ENCODE results near the gene PDE8A.
A peak's percentile ranks its signal among the peaks of the same experiment; 100 is the strongest.
"Not testable (repeated sequence)": the region's sequence is repeated elsewhere in the genome, so short reads cannot be mapped to it uniquely, and the experiment has no call there.

The PDE8A gene

DNA sequence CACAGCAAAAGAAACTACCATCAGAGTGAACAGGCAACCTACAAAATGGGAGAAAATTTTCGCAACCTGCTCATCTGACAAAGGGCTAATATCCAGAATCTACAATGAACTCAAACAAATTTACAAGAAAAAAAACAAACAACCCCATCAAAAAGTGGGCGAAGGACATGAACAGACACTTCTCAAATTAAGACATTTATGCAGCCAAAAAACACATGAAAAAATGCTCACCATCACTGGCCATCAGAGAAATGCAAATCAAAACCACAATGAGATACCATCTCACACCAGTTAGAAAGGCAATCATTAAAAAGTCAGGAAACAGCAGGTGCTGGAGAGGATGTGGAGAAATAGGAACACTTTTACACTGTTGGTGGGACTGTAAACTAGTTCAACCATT is 30.1 kb downstream of the PDE8A start:
- not testable (repeated sequence) for DNase-seq

DNA sequence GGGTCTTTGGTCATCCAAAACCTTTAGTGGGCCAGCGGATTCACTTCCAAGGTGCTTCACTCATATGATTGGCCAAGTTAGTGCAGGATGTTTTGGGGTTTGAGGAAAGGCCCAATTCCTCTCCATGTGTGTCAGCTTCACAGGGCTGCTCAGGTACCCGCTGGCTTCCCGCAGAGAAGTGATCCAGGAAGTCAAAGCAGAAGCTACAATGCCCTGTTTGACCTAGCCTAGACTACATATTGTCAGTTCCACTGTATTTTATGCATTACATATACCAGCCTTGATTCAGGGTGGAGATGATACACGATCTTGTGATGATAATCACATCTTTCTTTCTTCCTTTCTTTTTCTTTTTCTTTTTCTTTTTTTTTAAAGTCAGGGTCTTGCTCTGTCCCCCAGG is 32.1 kb downstream of the PDE8A start:
- DNase-seq, result no peak

DNA sequence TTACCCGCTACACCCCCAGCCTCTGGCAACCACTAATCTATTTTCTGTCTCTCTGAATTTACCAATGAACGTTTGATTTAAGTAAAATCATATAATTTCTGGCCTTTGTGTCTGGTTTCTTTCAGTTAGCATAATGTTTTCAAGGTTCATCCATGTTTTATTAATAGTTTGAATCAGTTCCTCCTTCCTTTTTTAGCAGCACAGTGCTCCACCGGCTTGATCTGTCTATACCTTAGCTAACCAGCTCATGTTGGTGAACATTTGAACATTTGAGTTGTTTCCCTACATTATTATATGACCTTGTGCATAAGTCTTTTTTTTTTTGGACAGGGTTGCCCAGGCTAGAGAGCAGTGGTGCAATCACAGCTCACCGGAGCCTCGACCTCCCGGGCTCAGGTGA is 33.3 kb downstream of the PDE8A start:
- DNase-seq, result no peak

DNA sequence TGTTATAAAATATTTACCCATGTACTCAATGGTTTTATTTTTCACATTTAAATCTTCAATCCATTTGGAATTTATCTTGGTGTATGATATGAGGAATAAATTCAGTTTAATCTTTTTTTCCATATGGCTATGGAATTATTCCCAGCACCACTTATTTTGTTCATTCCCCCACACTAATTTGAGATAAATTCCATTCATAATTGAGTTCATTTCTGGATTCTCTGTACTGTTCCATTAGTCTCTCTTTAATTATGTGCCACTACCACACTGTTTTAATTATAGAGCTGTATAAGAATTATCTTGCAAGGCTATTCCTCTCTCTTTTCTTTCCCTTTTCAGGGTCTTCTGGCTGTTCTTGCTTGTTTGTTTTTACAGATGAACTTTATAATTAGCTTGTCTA is 34.6 kb downstream of the PDE8A start:
- no peak for DNase-seq

DNA sequence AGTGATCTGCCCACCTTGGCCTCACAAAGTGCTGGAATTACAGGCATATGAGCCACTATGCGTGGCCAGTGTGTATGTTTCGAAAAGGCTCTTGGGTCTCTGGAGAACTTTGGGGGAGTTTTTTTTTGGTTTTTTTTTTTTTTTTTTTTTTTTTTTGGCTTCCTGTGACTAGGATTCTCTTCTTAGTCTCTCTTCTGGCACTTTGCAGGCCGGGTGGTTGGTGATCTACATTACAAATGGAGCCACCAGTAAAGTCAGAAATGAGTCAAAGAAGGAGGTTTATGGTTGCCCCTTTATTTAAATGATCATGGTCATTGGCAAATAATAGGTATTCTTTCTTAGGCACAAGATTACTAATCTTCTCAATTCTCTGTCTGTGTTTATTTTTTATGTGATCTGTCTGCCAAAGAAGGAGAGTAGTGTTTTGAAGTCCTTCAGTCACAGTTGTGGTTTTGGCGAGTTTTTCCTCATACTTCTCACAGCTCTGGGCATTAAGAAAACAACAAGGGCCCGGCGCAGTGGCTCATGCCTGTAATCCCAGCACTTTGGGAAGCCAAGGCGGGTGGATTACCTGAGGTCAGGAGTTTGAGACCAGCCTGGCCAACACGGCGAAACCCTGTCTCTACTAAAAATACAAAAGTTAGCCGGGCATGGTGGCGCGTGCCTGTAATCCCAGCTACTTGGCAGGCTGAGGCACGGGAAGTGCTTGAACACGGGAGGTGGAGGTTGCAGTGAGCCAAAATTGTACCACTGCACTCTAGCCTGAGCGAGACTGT is 38.3 kb downstream of the PDE8A start:
- DNase-seq, result no peak

DNA sequence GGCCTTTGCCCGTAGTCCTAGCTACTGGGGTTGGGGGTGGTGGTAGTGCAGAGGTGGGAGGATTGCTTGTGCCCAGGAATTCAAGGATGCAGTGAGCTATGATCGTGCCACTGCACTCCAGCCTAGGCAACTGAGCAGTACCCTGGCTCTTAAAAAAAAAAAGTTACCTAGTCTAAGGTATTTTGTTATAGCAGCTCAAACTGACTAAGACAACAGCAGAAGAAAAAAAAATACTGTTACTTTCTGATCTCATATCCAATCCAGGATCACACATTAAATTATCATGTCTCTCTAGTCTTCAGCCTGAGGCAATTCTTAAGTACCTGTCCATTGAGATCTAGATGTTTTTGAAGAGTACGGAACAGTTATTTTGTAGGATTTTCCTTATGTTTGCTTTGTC is 39.8 kb downstream of the PDE8A start:
- DNase-seq, result no peak

DNA sequence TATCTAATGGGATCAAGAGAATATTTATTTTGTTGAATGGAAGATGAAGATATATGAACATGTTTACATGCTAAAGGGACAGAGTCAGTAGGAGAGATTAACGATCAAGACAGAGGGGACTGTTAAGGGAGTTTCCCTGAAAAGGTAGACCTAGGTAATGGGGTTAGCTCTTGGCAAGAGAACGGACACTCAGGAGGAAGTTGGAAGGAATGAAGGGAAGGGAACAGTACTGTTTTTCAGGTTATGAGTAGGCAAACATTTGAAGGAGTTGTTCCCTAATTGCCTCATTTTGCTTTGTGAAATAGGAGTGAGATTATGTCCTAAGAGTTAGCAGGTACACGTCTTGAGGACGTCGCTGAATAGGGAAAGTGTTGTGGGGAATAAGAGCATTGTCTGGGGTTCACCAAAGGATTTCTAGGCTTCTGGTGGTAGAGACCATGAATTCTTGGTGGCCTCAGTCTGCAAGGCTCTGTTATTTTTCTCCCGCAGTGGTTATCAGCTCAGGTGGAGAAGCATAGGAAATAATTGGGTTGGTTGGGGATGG is 41.3 kb downstream of the PDE8A start:
- DNase-seq, result no peak

DNA sequence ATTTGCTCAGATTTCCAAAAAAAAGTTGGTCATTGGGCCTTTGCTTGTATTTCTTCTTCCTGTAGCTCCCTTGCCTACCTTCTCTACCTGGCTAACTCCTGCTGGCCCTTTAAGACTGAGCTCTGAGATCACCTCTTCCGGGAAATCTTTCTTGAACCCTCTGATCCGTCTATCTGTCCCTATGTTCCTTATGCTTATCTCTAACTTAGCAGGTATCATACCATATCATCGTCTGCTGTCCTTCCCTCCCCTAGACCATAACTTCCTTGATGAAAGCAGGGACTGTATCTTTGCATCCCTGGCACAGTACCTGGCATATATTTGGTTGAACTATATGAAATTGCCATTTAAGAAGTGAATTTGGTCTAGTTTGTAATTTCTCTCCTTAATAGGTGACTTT is 42.3 kb downstream of the PDE8A start:
- no peak for DNase-seq

DNA sequence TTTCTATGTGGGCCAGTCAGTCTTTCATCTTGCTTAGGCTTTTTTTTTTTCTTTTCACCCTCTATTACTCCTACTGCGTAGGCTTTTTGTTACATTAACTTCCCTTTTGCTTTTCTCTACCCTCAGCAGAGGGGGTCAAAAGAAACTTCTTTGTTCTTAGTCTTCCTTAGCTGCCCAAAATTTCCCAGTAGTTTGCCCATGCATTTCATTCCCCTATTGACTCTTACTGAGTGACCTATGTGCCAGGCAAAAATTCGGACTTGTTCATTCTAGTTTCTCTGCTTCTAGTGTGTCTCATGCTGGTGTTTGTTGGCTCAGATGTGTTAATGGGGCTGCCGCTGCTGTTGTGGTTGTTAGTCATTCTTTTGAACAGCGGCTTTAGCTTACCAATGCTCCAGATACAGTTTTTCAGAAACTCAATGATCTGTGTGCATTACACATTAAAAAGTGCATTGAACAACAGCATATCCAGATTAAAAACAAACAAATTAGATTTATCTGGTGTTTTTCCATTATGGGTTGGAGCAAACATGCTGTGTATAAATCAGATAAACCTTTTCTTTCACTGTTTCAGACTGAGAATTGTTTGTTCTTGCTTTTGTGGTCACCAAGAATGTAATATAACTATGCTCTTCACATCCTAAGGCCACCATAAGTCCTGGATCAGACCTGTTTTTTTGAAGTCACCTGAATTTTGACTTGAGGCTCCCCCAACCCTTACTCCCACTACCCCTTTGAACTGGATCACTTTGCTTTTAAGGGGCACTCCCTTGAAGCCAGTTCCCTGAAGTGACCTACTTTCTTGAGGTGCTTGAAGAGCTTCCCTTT is 43.1 kb downstream of the PDE8A start:
- no peak for DNase-seq

DNA sequence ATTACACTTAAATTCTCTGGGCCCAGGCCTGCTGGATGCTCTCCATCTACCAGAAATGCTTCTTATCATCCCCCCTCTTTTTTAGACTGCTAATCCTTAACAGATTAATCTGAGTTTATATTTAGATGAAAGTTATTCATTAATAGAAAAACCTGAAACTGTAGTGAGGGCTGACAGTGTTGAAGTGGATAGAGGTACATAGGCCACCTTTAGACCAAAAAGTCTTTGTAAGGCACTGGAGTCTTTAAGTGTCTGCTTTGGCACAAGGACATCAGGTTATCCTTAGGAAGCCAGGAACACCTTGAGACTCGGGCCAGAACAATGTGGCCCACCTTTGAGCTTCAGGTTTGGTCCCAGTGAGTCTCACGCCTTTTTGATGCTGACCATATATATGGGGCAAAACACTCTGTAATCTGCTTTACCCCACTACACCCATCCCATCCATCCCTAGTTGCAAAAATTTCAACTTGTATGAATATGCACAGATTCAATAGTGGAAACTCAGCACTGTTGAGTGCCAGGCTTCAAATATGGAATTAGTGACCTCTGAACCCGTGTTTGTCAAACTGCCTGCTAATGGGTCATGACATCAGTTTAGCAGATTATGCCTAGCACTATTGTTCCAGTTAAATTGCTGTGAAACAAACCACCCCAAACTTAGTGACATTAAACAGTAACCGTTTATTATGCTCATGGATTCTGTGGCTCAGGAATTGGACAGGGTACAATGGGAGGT is 44.0 kb downstream of the PDE8A start:
- DNase-seq, result no peak

DNA sequence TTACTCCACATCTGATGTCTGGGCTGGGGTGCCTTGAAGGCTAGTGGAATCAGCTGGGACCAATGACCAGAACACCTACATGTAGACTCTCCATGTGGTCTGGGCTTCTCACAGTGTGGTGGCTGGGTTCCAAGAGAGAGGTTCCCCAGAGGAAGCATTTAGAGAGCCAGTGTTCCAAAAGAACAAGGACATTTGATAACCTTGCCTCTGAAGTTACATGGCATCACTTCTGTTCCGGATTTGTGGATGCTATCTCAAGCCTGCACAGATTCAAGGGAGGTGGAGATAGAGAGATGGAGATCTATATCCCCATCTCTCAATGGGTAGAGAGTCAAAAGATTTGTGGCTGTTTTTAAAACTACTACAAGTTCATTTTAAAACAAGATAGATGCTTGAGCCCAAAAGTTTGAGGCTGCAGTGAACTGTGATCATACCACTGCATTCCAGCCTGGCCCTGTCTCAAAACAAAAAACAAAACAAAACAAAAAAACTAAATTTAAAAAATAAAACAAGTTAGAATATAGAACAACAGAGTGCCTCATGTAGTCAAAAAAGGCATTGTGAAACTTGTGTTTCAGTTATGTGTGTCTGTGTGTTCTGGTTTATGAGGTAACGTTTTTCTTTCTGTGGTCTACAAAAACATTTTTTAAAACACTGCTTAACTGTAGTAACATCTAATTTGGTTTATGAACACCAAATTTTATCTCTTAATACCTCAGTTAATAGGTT is 44.8 kb downstream of the PDE8A start:
- DNase-seq, result no peak

DNA sequence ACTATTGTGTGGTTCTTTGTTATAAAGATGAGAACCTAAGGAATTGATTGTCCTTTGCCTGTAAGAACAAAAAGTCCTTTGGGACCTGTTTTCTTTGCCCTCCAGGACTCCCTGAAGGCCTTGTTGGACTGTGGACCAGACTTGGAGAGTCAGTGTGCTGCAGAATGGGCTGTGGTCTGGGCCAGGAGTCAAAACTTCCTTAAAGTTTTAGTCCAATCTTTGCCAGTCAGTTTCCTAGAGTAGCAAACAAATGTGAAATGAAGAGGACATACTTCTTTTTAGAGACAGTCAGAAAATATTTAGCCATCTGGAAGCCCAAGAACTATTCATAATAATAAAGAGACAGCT is 45.4 kb downstream of the PDE8A start:
- DNase-seq, result no peak

DNA sequence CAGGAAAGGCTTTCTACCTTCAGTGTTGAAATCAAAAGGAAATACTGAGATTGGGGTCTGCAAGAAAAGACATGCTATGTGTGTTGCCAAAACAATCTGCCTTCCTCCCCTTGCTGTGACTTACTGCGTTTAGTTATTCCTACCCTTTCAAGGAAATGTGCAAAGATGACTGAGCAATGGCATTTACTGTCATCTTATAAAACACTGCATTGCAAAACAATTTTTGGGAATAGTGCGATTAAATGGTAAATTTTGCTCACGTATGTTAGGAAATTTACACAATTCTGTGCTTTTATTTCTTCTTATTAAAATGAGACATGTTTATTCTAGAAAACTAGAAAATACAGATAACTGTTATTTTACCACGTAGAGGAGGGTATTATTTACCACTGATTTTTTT is 45.8 kb downstream of the PDE8A start:
- no peak for DNase-seq

DNA sequence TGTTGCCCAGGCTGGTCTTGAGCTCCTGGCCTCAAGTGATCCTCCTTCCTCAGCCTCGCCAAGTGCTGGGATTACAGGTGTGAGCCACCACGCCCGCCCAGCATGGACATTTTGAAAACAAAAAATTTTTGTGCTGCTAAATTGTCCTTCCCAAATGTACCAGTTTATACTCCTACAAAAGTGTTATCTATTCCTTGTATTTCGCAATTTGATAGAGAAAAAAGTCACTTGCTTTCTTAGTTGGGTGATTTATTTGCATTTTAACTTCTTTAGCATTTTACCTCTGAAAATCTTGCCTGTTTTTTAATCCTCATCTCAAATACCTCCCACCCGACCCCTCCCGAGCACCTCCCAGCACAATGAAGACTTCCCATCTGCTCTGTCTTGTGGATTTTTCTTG is 46.8 kb downstream of the PDE8A start:
- no peak for DNase-seq

DNA sequence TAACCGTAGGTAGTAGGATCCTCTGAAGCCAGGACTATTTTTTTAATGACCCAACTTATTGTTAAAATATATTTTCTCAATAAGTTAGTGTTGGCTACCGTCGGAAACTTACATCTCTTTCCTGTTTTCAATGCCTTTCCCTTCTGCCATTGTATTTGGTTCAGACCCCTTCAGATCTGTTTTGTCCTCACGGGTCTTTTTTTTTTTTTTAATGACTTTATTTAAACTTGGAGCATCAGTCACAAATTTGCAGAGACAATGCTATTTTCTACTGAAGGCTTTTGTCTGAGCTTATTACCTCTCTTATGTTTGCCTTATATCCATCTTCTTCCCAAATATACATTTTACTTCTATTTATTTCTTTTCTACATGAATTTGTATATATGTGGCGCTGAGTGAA is 47.6 kb downstream of the PDE8A start:
- no peak for DNase-seq

DNA sequence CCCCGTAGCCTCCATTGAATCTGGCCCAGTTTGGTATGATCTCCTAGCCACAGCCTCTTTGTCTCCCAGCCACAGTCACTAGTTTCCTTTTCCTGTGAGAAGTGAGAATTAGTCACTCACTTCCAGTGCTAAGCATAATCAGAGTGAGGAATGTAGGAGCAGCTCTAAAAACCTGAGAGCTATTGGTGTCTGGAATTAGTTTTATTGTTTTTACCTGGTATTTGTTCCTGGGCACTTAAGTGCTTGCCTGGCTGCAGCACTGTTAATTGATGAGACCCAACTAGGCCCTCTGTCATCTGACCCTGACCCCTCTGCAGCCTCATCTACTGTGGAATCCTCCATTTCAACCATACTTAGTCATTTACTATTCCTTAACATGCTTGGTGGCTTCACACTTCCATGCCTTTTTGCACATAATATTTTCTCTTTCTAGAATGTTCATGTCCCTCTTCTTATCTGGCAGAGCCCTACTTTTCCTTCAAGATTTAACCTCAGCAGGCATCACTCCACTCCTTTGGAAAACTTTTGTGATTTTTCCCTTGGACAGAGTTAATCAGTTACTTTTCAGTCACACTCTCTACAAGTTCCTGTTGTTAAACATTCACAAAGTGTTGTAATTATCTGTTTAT is 48.8 kb downstream of the PDE8A start:
- peak; percentile 42 for DNase-seq

DNA sequence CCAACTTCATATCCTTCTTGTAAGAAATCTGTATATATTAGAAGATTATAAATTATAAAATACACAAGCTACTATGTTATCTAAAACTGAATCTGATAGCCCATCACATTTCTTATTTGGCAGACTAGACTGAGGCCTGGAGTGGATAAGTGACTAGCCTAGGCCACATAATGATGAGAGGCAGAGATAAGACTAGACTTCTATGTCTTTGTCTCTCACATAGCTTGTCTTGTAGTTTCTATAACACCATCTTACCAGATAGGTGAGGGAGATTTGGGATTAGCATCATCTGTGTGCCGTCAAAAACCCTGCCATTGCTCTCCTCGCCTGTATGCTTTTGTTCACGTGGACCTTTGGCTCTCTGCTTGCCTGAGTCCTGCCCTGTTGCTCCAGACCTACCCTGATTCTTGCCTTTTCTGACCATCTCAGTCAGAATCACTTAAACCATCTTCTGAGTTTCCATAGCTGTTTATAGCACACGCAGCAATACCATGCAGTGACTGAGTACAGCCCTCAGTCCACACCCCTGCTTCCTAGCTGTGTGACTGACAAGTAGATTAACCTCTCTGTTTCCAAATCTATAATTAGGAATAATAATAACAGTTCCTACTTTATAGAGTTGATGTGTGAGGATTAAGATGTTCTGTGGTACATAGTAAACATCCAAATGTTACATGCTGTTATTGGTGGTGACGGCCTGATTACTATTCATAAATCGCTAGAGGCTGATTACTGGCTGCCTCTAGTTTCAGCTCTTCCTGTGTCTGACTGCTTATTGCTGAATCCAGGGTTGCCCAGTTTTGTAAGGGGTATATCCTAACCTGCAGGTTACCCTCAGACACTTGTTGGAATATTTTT is 49.7 kb downstream of the PDE8A start:
- no peak for DNase-seq

DNA sequence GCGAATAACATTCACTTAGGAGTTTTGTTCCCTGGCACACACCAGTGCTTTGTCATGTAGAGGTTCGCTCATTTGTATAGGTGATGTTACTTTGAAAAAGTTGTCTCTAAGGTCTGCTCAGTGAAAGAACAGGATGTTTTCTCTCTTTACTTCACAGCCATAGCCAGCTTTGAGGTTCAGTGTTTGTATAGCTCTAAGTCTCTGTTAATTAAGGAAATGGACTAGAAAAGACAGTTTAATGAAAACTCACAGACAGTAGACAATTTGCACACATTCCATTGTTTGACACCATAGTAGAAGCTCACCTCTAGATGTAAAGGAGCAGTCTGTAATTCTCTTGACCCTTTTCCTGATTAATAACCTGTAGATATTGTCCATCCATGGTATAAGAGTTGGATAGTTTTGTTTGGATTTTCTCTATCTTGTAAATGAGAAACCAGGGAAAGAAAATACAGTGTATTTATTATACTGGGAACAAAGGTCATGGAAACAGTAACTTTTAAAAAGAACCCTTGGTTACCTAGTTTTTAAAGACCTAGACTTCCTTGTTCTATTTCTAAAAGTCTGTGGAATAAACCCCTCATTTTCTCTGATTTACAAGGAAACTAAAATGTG is 50.4 kb downstream of the PDE8A start:
- DNase-seq, result no peak

DNA sequence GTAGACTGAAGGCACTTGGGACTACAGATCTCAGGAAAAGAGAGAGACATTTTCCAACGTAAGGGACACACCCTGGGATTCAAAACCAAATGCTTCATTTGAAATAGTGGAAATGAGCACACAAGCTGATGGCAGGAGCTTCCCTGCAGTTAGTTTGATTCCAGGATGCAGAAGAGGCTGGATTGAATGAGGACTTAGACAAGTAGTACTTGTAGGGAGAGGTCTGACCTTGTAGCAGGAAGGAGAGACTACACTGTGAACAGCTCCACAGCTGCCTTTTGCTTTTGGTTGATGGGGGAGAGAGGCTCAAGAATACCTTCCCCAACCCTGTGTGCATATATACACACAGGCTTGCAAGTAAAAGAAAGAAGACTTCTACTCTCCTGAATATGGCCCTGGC is 51.5 kb downstream of the PDE8A start:
- no peak for DNase-seq

DNA sequence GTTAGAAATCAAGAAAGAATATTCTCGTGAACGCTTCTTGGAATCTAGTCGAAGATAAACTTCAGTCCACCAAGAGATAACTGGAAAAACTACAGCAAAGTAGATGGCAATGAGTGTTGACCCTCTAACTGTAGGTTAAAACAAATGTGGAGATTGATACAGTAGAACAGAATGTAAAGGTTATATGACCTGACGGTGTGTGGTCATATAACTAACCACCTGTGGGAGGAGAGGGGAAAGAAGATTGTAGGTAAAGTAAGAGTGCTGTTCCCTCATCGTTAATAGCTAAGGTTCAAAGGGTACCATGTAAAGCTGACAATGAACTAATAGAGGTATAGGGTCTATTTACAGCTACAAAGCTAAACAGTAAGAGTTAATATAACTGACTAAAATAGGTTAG is 52.6 kb downstream of the PDE8A start:
- no peak for DNase-seq

DNA sequence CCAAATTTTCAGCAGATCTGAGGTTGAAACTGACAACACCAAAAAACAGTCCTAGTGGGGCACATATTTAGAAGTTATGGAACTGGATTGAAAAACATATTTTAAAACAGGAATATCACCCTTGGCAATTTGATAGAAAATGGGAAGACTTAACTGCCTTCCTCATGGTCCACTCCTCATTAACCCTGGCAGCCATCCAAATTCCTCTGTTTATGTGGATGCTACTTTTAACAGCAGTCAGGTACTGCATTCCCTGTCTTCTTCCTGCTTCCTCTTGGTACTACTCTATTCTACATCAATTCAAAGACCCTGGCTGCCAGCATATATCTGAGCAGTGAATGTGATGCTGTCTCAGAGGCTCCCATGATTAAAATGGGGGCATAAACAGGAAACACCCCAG is 54.3 kb downstream of the PDE8A start:
- DNase-seq, result no peak
